Measurements from ENCODE around the gene AGAP3.

The AGAP3 gene

GRCh38 chr7:151088019-151088855 is 2.0 kb downstream of the AGAP3 start:
- peak; percentile 32 for DNase-seq (ENCODE audit: low read depth)

GRCh38 chr7:151088856-151089699 is 2.8 kb downstream of the AGAP3 start:
- DNase-seq (ENCODE audit: low read depth): peak; percentile 77

GRCh38 chr7:151089893-151090730 is 3.8 kb downstream of the AGAP3 start:
- peak; percentile 18 for DNase-seq (ENCODE audit: low read depth)

- DNase-seq (ENCODE audit: low read depth): no peak
These were observed 4.7 kb downstream of the AGAP3 start for GRCh38 chr7:151091003-151091402.

GRCh38 chr7:151091431-151091830 is 5.2 kb downstream of the AGAP3 start:
- DNase-seq (ENCODE audit: low read depth): no peak

- no peak for DNase-seq (ENCODE audit: low read depth)
These were observed 5.7 kb downstream of the AGAP3 start for GRCh38 chr7:151091988-151092387.

- no peak for DNase-seq (ENCODE audit: low read depth)
These were observed 7.5 kb downstream of the AGAP3 start for GRCh38 chr7:151093748-151094147.

- DNase-seq (ENCODE audit: low read depth): no peak
These were observed 8.4 kb downstream of the AGAP3 start for GRCh38 chr7:151094675-151095074.

- no peak for DNase-seq (ENCODE audit: low read depth)
These were observed 9.0 kb downstream of the AGAP3 start for GRCh38 chr7:151095123-151095797.

GRCh38 chr7:151095828-151096475 is 9.7 kb downstream of the AGAP3 start:
- no peak for DNase-seq (ENCODE audit: low read depth)

GRCh38 chr7:151099486-151100211 is 13.4 kb downstream of the AGAP3 start:
- DNase-seq (ENCODE audit: low read depth): no peak

GRCh38 chr7:151100921-151101320 is 14.6 kb downstream of the AGAP3 start:
- no peak for DNase-seq (ENCODE audit: low read depth)

- DNase-seq (ENCODE audit: low read depth): no peak
These were observed 15.5 kb downstream of the AGAP3 start for GRCh38 chr7:151101621-151102396.

GRCh38 chr7:151102991-151103390 is 16.7 kb downstream of the AGAP3 start:
- DNase-seq (ENCODE audit: low read depth): no peak

GRCh38 chr7:151103973-151104372 is 17.7 kb downstream of the AGAP3 start:
- no peak for DNase-seq (ENCODE audit: low read depth)

GRCh38 chr7:151104411-151105235 is 18.3 kb downstream of the AGAP3 start:
- peak; percentile 92 for DNase-seq (ENCODE audit: low read depth)

- DNase-seq (ENCODE audit: low read depth): no peak
These were observed 21.6 kb downstream of the AGAP3 start for GRCh38 chr7:151107882-151108281.
